Endothelial cell of umbilical vein (primary cell): ENCODE data around the gene MPZL2. TPM values are rescaled to one million over a fixed set of nuclear protein-coding genes. Genes with fewer than 3 reads are reported as not detected.

Experiments used
- BruUV-seq: library from RNA; stranded (reverse); fragments of 400-500 nt; replicated peaks from 2 replicates; lab custom pipeline; 2021; lab: Mats Ljungman, UMichigan
- CTCF ChIA-PET: fragments of 300-600, 350-600 bp; sonication (Branson Sonifier 250); formaldehyde crosslinking; loops from one replicate; lab custom pipeline; 2021; ENCODE audit warnings: antibody characterized with exemption, inconsistent platforms; lab: Charles Lee
- POLR2A ChIA-PET: fragments of 300-600, 350-600 bp; sonication (Branson Sonifier 250); formaldehyde crosslinking; loops from one replicate; lab custom pipeline; 2021; ENCODE audit warnings: antibody characterized with exemption, inconsistent platforms; lab: Charles Lee
- DNase-seq: peaks from one replicate; pipeline ENCODE4 v3.0.0-alpha.2; 2011; ENCODE audit warnings: low read depth, low spot score
- FAIRE-seq: peaks from 2 replicates; lab custom pipeline; 2011; peaks lifted over from hg19 to GRCh38; lab: Jason Lieb, UNC
- H2AFZ ChIP-seq: 2 replicates; pipeline ENCODE4 v1.6.0; 2012; ENCODE audit warnings: low read depth, low read length, control low read depth, inconsistent platforms
- H3K27ac ChIP-seq: 2 replicates; pipeline ENCODE4 v1.5.1; 2011; ENCODE audit warnings: low read depth, mild to moderate bottlenecking, control low read depth, low read length, moderate library complexity; ENCODE audit not compliant: insufficient read depth
- H3K27me3 ChIP-seq, 2 experiments: 2 replicates each; pipeline versions ENCODE4 v1.6.0 to v1.6.1; 2011; ENCODE audit warnings: low read length in 2 of 2, mixed read lengths in 1 of 2; ENCODE audit not compliant: control insufficient read depth in 2 of 2, insufficient read depth in 2 of 2
- H3K36me3 ChIP-seq, 2 experiments: 2 replicates in 1 of 2; 3 replicates in 1 of 2; pipeline ENCODE4 v1.5.1; 2011; ENCODE audit warnings: low read length in 2 of 2, mild to moderate bottlenecking in 1 of 2, moderate library complexity in 1 of 2; ENCODE audit not compliant: control insufficient read depth in 2 of 2, insufficient read depth in 2 of 2; ENCODE audit errors: extremely low read depth in 1 of 2
- H3K4me1 ChIP-seq: 3 replicates; pipeline ENCODE4 v1.5.1; 2011; ENCODE audit warnings: mild to moderate bottlenecking, low read length; ENCODE audit not compliant: control insufficient read depth, insufficient read depth; ENCODE audit errors: extremely low read depth
- H3K4me2 ChIP-seq: 2 replicates; pipeline ENCODE4 v1.6.1; 2011; ENCODE audit warnings: low read length, control low read depth, mixed read lengths; ENCODE audit not compliant: insufficient read depth
- H3K4me3 ChIP-seq, 3 experiments: fragments of 200-600 bp in 1 of 3; sonication (generic), shearing (Covaris generic) in 1 of 3; replicated peaks in 1 of 3; 2 replicates each; pipeline ENCODE4 v1.5.1; 2011 to 2016; ENCODE audit warnings: control low read depth in 3 of 3, low read length in 3 of 3, mild to moderate bottlenecking in 2 of 3, inconsistent platforms in 1 of 3, low read depth in 1 of 3, moderate library complexity in 1 of 3; ENCODE audit not compliant: insufficient read depth in 1 of 3
- H3K79me2 ChIP-seq: 2 replicates; pipeline ENCODE4 v1.6.0; 2012; ENCODE audit warnings: low read length, inconsistent platforms; ENCODE audit not compliant: control insufficient read depth, insufficient read depth
- H3K9ac ChIP-seq: replicated peaks from 2 replicates; pipeline ENCODE3; 2011; ENCODE audit warnings: low read length, control low read depth; ENCODE audit not compliant: insufficient read depth; ENCODE audit errors: extremely low read depth
- H3K9me1 ChIP-seq: replicated peaks from 3 replicates; pipeline ENCODE4 v1.6.0; 2011; ENCODE audit warnings: mild to moderate bottlenecking, low read length; ENCODE audit not compliant: control insufficient read depth, insufficient read depth; ENCODE audit errors: extremely low read depth
- H3K9me3 ChIP-seq: replicated peaks from 2 replicates; pipeline ENCODE4 v1.5.1; 2012; ENCODE audit warnings: low read length, inconsistent platforms; ENCODE audit not compliant: control insufficient read depth, insufficient read depth
- H4K20me1 ChIP-seq: replicated peaks from 2 replicates; pipeline ENCODE3; 2011; ENCODE audit warnings: mild to moderate bottlenecking, low read length; ENCODE audit not compliant: control insufficient read depth, insufficient read depth; ENCODE audit errors: extremely low read depth
- CTCF ChIP-seq, 2 donors: IDR thresholded peaks; 1 replicate in 1 of 2; 2 replicates in 1 of 2; pipeline ENCODE4 v1.5.1; 2011; ENCODE audit warnings: low read length in 2 of 2, mild to moderate bottlenecking in 2 of 2, moderate library complexity in 2 of 2, control low read depth in 1 of 2, inconsistent platforms in 1 of 2, low read depth in 1 of 2; ENCODE audit not compliant: insufficient read depth in 1 of 2; ENCODE audit errors: extremely low read depth in 1 of 2
- EZH2 ChIP-seq: IDR thresholded peaks from 2 replicates; pipeline ENCODE4 v1.6.1; 2012; ENCODE audit warnings: borderline replicate concordance, low read depth, mild to moderate bottlenecking, moderate library complexity, low read length, inconsistent platforms; ENCODE audit not compliant: severe bottlenecking
- FOS ChIP-seq: IDR thresholded peaks from 2 replicates; pipeline ENCODE4 v1.6.1; 2011; ENCODE audit warnings: mild to moderate bottlenecking, low read length, moderate library complexity, borderline replicate concordance; ENCODE audit not compliant: insufficient read depth
- GATA2 ChIP-seq: IDR thresholded peaks from 2 replicates; pipeline ENCODE4 v1.7.0; 2011; ENCODE audit warnings: low read depth, mild to moderate bottlenecking, moderate library complexity, mixed read lengths, low read length; ENCODE audit not compliant: insufficient read length, insufficient read depth
- JUN ChIP-seq: IDR thresholded peaks from 2 replicates; pipeline ENCODE4 v1.6.1; 2011; ENCODE audit warnings: borderline replicate concordance, low read depth; ENCODE audit not compliant: insufficient read length, insufficient read depth
- MAX ChIP-seq: IDR thresholded peaks from 2 replicates; pipeline ENCODE4 v1.6.1; 2011; ENCODE audit not compliant: insufficient read depth, insufficient read length
- MYC ChIP-seq: IDR thresholded peaks from one replicate; pipeline ENCODE4 v1.6.1; 2011; ENCODE audit warnings: mild to moderate bottlenecking, low read depth, low read length
- POLR2A ChIP-seq: IDR thresholded peaks from 2 replicates; pipeline ENCODE4 v1.6.1; 2012; ENCODE audit warnings: low read depth, mild to moderate bottlenecking, control low read depth, low read length
- POLR2AphosphoS5 ChIP-seq: IDR thresholded peaks from 2 replicates; pipeline ENCODE4 v1.6.1; 2012; ENCODE audit warnings: low read depth, mild to moderate bottlenecking, control low read depth, low read length, moderate library complexity; ENCODE audit not compliant: insufficient read depth
- dilution Hi-C: fragments of 300-500 bp; cut with MboI; formaldehyde crosslinking; loops from one replicate; pipeline ENCODE4 v1.15.0; 2019; ENCODE audit warnings: low sequenced_read_pairs; ENCODE audit not compliant: extremely low pct_ligation_motif_present
- intact Hi-C: fragments of 100-400 bp; cut with micrococcal nuclease; formaldehyde crosslinking; loops from one replicate; pipeline ENCODE4 v1.10.0; 2022
- polyA plus RNA-seq, 4 experiments: library from polyadenylated mRNA; depleted of rRNA in 3 of 4; stranded (reverse) in 3 of 4; unstranded in 1 of 4; fragments of >200 nt; gene quantifications; 2 replicates each; pipeline versions ENCODE4 v1.2.1 to v1.2.3, GENCODE V29; 2011 to 2012; ENCODE audit warnings: missing spikeins in 1 of 4
- total RNA-seq: library from RNA; stranded (reverse); gene quantifications from 2 replicates; pipeline ENCODE4 v1.2.3, GENCODE V29; 2021

MPZL2 gene
- total and polyA plus RNA-seq, 2 donors (not counting 3 experiments of a cell fraction or from before 2014, with no cell fraction given), result 21.0 to 49.5 TPM

- no peak for TF ChIP-seq POLR2A
- TF ChIP-seq MAX, result no peak
- TF ChIP-seq CTCF (IDR thresholded peaks at IDR 0.05; ENCODE audit: extremely low read depth in 1 of 2, insufficient read depth in 1 of 2, low read depth in 1 of 2, low read length in 2 of 2), result no peak
- no peak for TF ChIP-seq EZH2
- TF ChIP-seq GATA2, result no peak
- TF ChIP-seq JUN, result no peak
- TF ChIP-seq FOS, result no peak
- no peak for TF ChIP-seq POLR2AphosphoS5
- no peak for TF ChIP-seq MYC
- dilution Hi-C loops, result no loop called here
- Histone ChIP-seq H3K27me3 (peaks cover 10 to 19% of the 10 kb centered on the region in 2 experiments), H3K9me3 (no peaks in the 10 kb centered on the region), H3K9me1 (no peaks in the 10 kb centered on the region), H3K79me2 (no peaks in the 10 kb centered on the region), H3K4me1 (no peaks in the 10 kb centered on the region), H3K27ac (no peak overlapping the region), H3K4me2 (no peak overlapping the region), H2AFZ (no peak overlapping the region), H3K36me3 (no peaks in the 10 kb centered on the region), H4K20me1 (no peaks in the 10 kb centered on the region), H3K4me3 (no peak overlapping the region), H3K9ac (no peak overlapping the region)
- no peak for DNase-seq
- FAIRE-seq, result no peak
- CTCF ChIA-PET, result interaction anchor here (0.6 to 7.4 kb wide), 5 partner anchors 7 to 103 kb away, joined by 3 to 41 read pairs (median 5); no protein-coding TSS in a partner anchor
- POLR2A ChIA-PET, result no interaction called here
- no TSS peak for BruUV-seq
- intact Hi-C loops, result no loop called here
Observed at GRCh38 chr11:118301600-118302195, 37.6 kb upstream of the MPZL2 start.
